HepG2 (cell line): ENCODE results near the gene CASTOR1. TPM values are rescaled to one million over a fixed set of nuclear protein-coding genes. Genes with fewer than 3 reads are reported as not detected.

Experiments
- BORCS8-MEF2B ChIP-seq: sonication (generic); formaldehyde crosslinking; IDR thresholded peaks from 2 replicates; pipeline ENCODE4 v1.8.0; 2022; ENCODE audit warnings: mild to moderate bottlenecking, missing genetic modification reagents
- CBFB ChIP-seq: sonication (generic); formaldehyde crosslinking; IDR thresholded peaks from 2 replicates; pipeline ENCODE4 v1.4.0; 2020; ENCODE audit warnings: missing genetic modification reagents
- CENPX ChIP-seq: sonication (generic); formaldehyde crosslinking; IDR thresholded peaks from 2 replicates; pipeline ENCODE4 v1.9.0; 2021; ENCODE audit warnings: mild to moderate bottlenecking, missing genetic modification reagents, moderate library complexity
- FOXA1 ChIP-seq, 2 experiments: fragments of 450-650 bp in 1 of 2; sonication (generic) in 1 of 2; formaldehyde crosslinking in 1 of 2; IDR thresholded peaks; 2 replicates each; pipeline versions ENCODE4 v1.4.0 to v1.6.1; 2016 to 2020; ENCODE audit warnings: missing genetic modification reagents in 1 of 2
- FOXC1 ChIP-seq: sonication (generic); formaldehyde crosslinking; IDR thresholded peaks from 2 replicates; pipeline ENCODE4 v1.8.0; 2022; ENCODE audit warnings: mild to moderate bottlenecking, missing genetic modification reagents, borderline replicate concordance
- GATAD1 ChIP-seq: IDR thresholded peaks from 2 replicates; pipeline ENCODE4 v1.6.1; 2016; ENCODE audit warnings: missing genetic modification reagents, missing compliant biosample characterization
- HOXA5 ChIP-seq: sonication (generic); formaldehyde crosslinking; IDR thresholded peaks from 2 replicates; pipeline ENCODE4 v1.4.0; 2020; ENCODE audit warnings: missing genetic modification reagents
- JUNB ChIP-seq: sonication (generic); formaldehyde crosslinking; IDR thresholded peaks from 2 replicates; pipeline ENCODE4 v1.8.0; 2022; ENCODE audit warnings: missing genetic modification reagents, mild to moderate bottlenecking, borderline replicate concordance
- KLF16 ChIP-seq, 2 experiments: sonication (generic) in 1 of 2; formaldehyde crosslinking in 1 of 2; IDR thresholded peaks; 2 replicates each; pipeline versions ENCODE4 v1.6.1 to v1.8.0; 2016 to 2023; ENCODE audit warnings: missing genetic modification reagents in 2 of 2, missing compliant biosample characterization in 1 of 2
- MAZ ChIP-seq, 2 experiments: sonication (generic) in 1 of 2; formaldehyde crosslinking in 1 of 2; IDR thresholded peaks; 2 replicates each; pipeline versions ENCODE4 v1.5.0 to v1.6.1; 2012 to 2020; ENCODE audit warnings: low read depth in 2 of 2, mild to moderate bottlenecking in 2 of 2, borderline replicate concordance in 1 of 2, improper control_type of control experiment in 1 of 2, low read length in 1 of 2, missing genetic modification reagents in 1 of 2, moderate library complexity in 1 of 2
- NAIF1 ChIP-seq: sonication (generic); formaldehyde crosslinking; IDR thresholded peaks from 2 replicates; pipeline ENCODE4 v1.5.0; 2020; ENCODE audit warnings: mild to moderate bottlenecking, missing genetic modification reagents, borderline replicate concordance
- NRL ChIP-seq: sonication (generic); formaldehyde crosslinking; IDR thresholded peaks from 2 replicates; pipeline ENCODE4 v1.5.0; 2020; ENCODE audit warnings: missing genetic modification reagents, mild to moderate bottlenecking, moderate library complexity, borderline replicate concordance
- POLR2G ChIP-seq: fragments of 200-400 bp; formaldehyde crosslinking; IDR thresholded peaks from 2 replicates; pipeline ENCODE4 v1.6.1; 2018; ENCODE audit warnings: mild to moderate bottlenecking, low read depth, low read length, moderate library complexity
- RFX1 ChIP-seq: fragments of 450-650 bp; IDR thresholded peaks from 2 replicates; pipeline ENCODE4 v1.6.1; 2017
- RFXAP ChIP-seq: sonication (generic); formaldehyde crosslinking; IDR thresholded peaks from 2 replicates; pipeline ENCODE4 v1.4.0; 2020; ENCODE audit warnings: missing genetic modification reagents, borderline replicate concordance
- RXRA ChIP-seq: sonication (generic); formaldehyde crosslinking; IDR thresholded peaks from 2 replicates; pipeline ENCODE4 v1.5.1; 2020; ENCODE audit warnings: missing genetic modification reagents
- SATB2 ChIP-seq: sonication (generic); formaldehyde crosslinking; IDR thresholded peaks from 2 replicates; pipeline ENCODE4 v1.5.0; 2020; ENCODE audit warnings: missing genetic modification reagents
- SIX1 ChIP-seq: sonication (generic); formaldehyde crosslinking; IDR thresholded peaks from 2 replicates; pipeline ENCODE4 v1.4.0; 2020; ENCODE audit warnings: missing genetic modification reagents, borderline replicate concordance
- STAG1 ChIP-seq: sonication (generic); formaldehyde crosslinking; IDR thresholded peaks from 2 replicates; pipeline ENCODE4 v1.4.0; 2020; ENCODE audit warnings: missing genetic modification reagents
- TEAD2 ChIP-seq: sonication (generic); formaldehyde crosslinking; IDR thresholded peaks from 2 replicates; pipeline ENCODE4 v1.9.0; 2021; ENCODE audit warnings: missing genetic modification reagents
- THYN1 ChIP-seq: sonication (generic); formaldehyde crosslinking; IDR thresholded peaks from 2 replicates; pipeline ENCODE4 v1.8.1; 2023; ENCODE audit warnings: low read depth, mild to moderate bottlenecking, moderate library complexity, missing genetic modification reagents, borderline replicate concordance
- TRIM24 ChIP-seq: sonication (generic); formaldehyde crosslinking; IDR thresholded peaks from 2 replicates; pipeline ENCODE4 v1.8.0; 2022; ENCODE audit warnings: mild to moderate bottlenecking, missing genetic modification reagents
- ZIK1 ChIP-seq: sonication (generic); formaldehyde crosslinking; IDR thresholded peaks from 2 replicates; pipeline ENCODE4 v1.5.0; 2020; ENCODE audit warnings: mild to moderate bottlenecking, low read depth, missing genetic modification reagents, borderline replicate concordance
- ZNF292 ChIP-seq: sonication (generic); formaldehyde crosslinking; IDR thresholded peaks from 2 replicates; pipeline ENCODE4 v1.8.1; 2022; ENCODE audit warnings: mild to moderate bottlenecking, low read depth, missing genetic modification reagents, borderline replicate concordance
- ZNF446 ChIP-seq: sonication (generic); formaldehyde crosslinking; IDR thresholded peaks from 2 replicates; pipeline ENCODE4 v1.5.0; 2020; ENCODE audit warnings: mild to moderate bottlenecking, missing genetic modification reagents
- ZNF562 ChIP-seq: sonication (generic); formaldehyde crosslinking; IDR thresholded peaks from 2 replicates; pipeline ENCODE4 v1.8.0; 2022; ENCODE audit warnings: missing genetic modification reagents, borderline replicate concordance
- ZNF605 ChIP-seq: sonication (generic); formaldehyde crosslinking; IDR thresholded peaks from 2 replicates; pipeline ENCODE4 v1.8.0; 2022; ENCODE audit warnings: mild to moderate bottlenecking, missing genetic modification reagents
- ZNF790 ChIP-seq: sonication (generic); formaldehyde crosslinking; IDR thresholded peaks from 2 replicates; pipeline ENCODE4 v1.8.0; 2022; ENCODE audit warnings: missing genetic modification reagents, mild to moderate bottlenecking, borderline replicate concordance
- polyA plus RNA-seq, 8 experiments: library from polyadenylated mRNA; depleted of rRNA in 3 of 8; stranded (reverse) in 7 of 8; unstranded in 1 of 8; fragments of >200 nt; fragmentation: Illumina TruSeq in 4 of 8; extraction: Trizol in 4 of 8; gene quantifications; 2 replicates each; pipeline versions ENCODE4 v1.2.1 to v1.2.3, GENCODE V29; 2011 to 2016; ENCODE audit warnings: low read depth in 4 of 8, missing spikeins in 1 of 8, mixed read lengths in 1 of 8; ENCODE audit not compliant: insufficient read depth in 1 of 8
- total RNA-seq, 5 experiments: library from RNA; depleted of rRNA; stranded (reverse); fragments of >200 nt; fragmentation: Illumina TruSeq; extraction: Trizol; gene quantifications; 2 replicates each; pipeline ENCODE4 v1.2.3, GENCODE V29; 2016; ENCODE audit warnings: low read depth in 1 of 5
- TF ChIP-seq, protein P1 (sequence below): sonication (generic); formaldehyde crosslinking; conservative IDR thresholded peaks from 2 replicates; pipeline ENCODE4 v1.8.0; 2022; ENCODE audit warnings: mild to moderate bottlenecking, moderate library complexity, missing genetic modification reagents
- TF ChIP-seq, protein P2 (sequence below): IDR thresholded peaks from 2 replicates; pipeline ENCODE4 v1.6.1; 2016

Gene CASTOR1
- total and polyA plus RNA-seq, 2 of the 13 experiments (the other 11 are each of a cell fraction or from before 2014, with no cell fraction given) = 2.6 to 4.4 TPM

DNA sequence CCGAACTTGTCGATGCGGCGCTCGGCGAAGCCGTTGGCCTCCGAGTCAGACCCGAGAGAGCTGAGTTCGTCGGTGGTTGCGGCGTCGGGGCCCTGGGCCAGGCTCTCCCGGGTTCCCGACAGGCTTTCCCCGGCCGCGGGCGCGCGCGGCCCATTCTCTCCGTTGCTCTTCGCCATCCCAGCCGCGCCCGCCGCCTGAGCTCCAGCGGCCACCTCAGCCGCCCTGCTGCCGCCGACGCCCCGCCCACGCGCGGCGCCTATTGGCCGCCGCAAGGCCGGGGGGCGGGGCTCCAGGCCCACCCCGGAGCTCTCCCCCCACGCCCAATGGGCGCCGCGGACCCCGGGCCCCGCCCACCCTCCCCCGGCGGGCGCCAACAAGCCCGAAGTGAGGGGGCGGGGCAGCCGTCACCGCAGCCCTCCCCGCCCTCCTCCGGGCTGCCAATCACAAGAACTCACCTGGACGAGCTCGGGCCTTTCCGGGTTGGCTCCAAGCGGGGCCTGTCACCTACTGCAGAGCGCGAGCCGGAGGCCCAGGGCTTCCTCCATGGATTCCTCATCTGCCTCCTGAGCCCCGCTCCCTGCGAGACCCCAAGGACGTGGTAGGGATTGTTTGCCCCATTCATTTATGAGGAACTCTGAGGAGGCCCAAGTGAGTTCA is 37.5 kb upstream of the CASTOR1 start, which contains the start of gene TBC1D10A (continued):
- TF ChIP-seq RXRA (CRISPR knock-in tag) (no peak; the same call in 1 of the 2 replicates), ZNF446 (CRISPR knock-in tag) (no peak), TEAD2 (CRISPR knock-in tag) (no peak), FOXA1 (IDR thresholded peaks at IDR 0.05) (no peak), FOXA1 (CRISPR knock-in tag; IDR thresholded peaks at IDR 0.05) (no peak), ZNF562 (CRISPR knock-in tag) (no peak), MAZ (IDR thresholded peaks at IDR 0.05; ENCODE audit: borderline replicate concordance, low read depth, low read length) (no peak), MAZ (CRISPR knock-in tag; IDR thresholded peaks at IDR 0.05; ENCODE audit: low read depth) (peak; percentile 61; the same call in 1 of the 2 replicates), RFX1 (no peak), CENPX (CRISPR knock-in tag) (no peak), ZIK1 (no peak), BORCS8-MEF2B (CRISPR knock-in tag) (no peak), ZNF790 (CRISPR knock-in tag) (no peak), HOXA5 (CRISPR knock-in tag) (no peak), TRIM24 (no peak), ZNF292 (CRISPR knock-in tag) (no peak), ZNF605 (CRISPR knock-in tag) (no peak), KLF16 (CRISPR knock-in tag; IDR thresholded peaks at IDR 0.05) (peak in 1 of 2 experiments; percentile 25; a peak in 1 of 4 replicates), SATB2 (CRISPR knock-in tag) (no peak), NAIF1 (no peak), STAG1 (CRISPR knock-in tag) (no peak), NRL (CRISPR knock-in tag) (no peak), POLR2G (peak; percentile 63; the same call in 1 of the 2 replicates), GATAD1 (CRISPR knock-in tag) (peak; percentile 20; the same call in 1 of the 2 replicates), FOXC1 (CRISPR knock-in tag) (no peak), CBFB (CRISPR knock-in tag) (no peak), RFXAP (CRISPR knock-in tag) (no peak), SIX1 (CRISPR knock-in tag) (no peak), JUNB (CRISPR knock-in tag) (no peak), THYN1 (CRISPR knock-in tag) (no peak)
- TF ChIP-seq, protein P1, sequence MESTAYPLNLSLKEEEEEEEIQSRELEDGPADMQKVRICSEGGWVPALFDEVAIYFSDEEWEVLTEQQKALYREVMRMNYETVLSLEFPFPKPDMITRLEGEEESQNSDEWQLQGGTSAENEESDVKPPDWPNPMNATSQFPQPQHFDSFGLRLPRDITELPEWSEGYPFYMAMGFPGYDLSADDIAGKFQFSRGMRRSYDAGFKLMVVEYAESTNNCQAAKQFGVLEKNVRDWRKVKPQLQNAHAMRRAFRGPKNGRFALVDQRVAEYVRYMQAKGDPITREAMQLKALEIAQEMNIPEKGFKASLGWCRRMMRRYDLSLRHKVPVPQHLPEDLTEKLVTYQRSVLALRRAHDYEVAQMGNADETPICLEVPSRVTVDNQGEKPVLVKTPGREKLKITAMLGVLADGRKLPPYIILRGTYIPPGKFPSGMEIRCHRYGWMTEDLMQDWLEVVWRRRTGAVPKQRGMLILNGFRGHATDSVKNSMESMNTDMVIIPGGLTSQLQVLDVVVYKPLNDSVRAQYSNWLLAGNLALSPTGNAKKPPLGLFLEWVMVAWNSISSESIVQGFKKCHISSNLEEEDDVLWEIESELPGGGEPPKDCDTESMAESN (CRISPR knock-in tag) = 0 out of 2 replicates have a peak, but pooled peaks have one; percentile 21
- TF ChIP-seq, protein P2, sequence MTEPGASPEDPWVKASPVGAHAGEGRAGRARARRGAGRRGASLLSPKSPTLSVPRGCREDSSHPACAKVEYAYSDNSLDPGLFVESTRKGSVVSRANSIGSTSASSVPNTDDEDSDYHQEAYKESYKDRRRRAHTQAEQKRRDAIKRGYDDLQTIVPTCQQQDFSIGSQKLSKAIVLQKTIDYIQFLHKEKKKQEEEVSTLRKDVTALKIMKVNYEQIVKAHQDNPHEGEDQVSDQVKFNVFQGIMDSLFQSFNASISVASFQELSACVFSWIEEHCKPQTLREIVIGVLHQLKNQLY (CRISPR knock-in tag) = no peak
